HCT116 (cell line): ENCODE results near the gene PGPEP1.

Experiments used
- ATF3 ChIP-seq: IDR thresholded peaks from 2 replicates; pipeline ENCODE4 v1.6.1; 2012
- EZH2phosphoT487 ChIP-seq: fragments of 200-600 bp; IDR thresholded peaks from 2 replicates; pipeline ENCODE4 v1.6.1; 2018; ENCODE audit warnings: antibody characterized with exemption, borderline replicate concordance
- POLR2A ChIP-seq: IDR thresholded peaks from 2 replicates; pipeline ENCODE4 v1.7.0; 2011; ENCODE audit warnings: borderline replicate concordance; ENCODE audit not compliant: insufficient read depth, insufficient read length; ENCODE audit errors: extremely low read depth
- RAD21 ChIP-seq: IDR thresholded peaks from 2 replicates; pipeline ENCODE4 v1.6.1; 2012; ENCODE audit warnings: low read depth, mild to moderate bottlenecking
- ZNF274 ChIP-seq: fragments of 200-500 bp; sonication (Bioruptor generic); IDR thresholded peaks from 2 replicates; pipeline ENCODE4 v1.6.1; 2014; ENCODE audit warnings: mild to moderate bottlenecking, low read depth, low read length, inconsistent platforms
- TF ChIP-seq, protein P1 (sequence below), 3 experiments: fragments of 200-600 bp in 1 of 3; sonication (generic) in 1 of 3; IDR thresholded peaks in 2 of 3; conservative IDR thresholded peaks in 1 of 3; 2 replicates each; pipeline ENCODE4 v1.5.1; 2012 to 2017; ENCODE audit warnings: low read depth in 2 of 3, low read length in 2 of 3, antibody characterized with exemption in 1 of 3, borderline replicate concordance in 1 of 3, control low read depth in 1 of 3, mild to moderate bottlenecking in 1 of 3, mixed read lengths in 1 of 3, mixed run types in 1 of 3, moderate library complexity in 1 of 3; ENCODE audit not compliant: insufficient read depth in 1 of 3
- TF ChIP-seq, protein P2 (sequence below): IDR thresholded peaks from 2 replicates; pipeline ENCODE4 v1.6.1; 2012; ENCODE audit warnings: low read depth

DNA sequence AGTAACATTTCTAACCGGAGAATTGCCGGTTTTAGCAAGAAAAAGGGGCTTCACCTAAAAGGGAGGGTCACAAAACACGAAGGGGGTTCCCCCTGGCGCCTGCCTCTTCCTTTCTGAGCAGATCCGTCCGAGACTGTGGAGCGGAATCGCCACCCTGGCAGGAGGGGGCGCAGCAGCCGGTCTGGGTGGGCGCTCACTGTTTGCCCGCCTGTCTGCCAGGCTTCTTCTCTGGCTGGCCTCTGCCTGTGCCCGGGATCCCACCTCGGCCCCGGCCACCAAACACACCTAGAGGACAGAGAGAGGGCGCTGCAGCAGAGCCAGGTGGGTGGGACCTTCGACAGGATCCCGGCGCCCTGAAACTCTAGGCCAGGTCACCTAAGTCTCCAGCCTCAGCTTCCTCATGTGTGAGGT is 33.1 kb upstream of the PGPEP1 start:
- TF ChIP-seq RAD21 (no peak), POLR2A (no peak), EZH2phosphoT487 (no peak), ATF3 (no peak), ZNF274 (no peak)
- TF ChIP-seq, protein P1, sequence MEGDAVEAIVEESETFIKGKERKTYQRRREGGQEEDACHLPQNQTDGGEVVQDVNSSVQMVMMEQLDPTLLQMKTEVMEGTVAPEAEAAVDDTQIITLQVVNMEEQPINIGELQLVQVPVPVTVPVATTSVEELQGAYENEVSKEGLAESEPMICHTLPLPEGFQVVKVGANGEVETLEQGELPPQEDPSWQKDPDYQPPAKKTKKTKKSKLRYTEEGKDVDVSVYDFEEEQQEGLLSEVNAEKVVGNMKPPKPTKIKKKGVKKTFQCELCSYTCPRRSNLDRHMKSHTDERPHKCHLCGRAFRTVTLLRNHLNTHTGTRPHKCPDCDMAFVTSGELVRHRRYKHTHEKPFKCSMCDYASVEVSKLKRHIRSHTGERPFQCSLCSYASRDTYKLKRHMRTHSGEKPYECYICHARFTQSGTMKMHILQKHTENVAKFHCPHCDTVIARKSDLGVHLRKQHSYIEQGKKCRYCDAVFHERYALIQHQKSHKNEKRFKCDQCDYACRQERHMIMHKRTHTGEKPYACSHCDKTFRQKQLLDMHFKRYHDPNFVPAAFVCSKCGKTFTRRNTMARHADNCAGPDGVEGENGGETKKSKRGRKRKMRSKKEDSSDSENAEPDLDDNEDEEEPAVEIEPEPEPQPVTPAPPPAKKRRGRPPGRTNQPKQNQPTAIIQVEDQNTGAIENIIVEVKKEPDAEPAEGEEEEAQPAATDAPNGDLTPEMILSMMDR (IDR thresholded peaks at IDR 0.05 in 2 of 3, conservative IDR thresholded peaks at IDR 0.05 in 1 of 3; ENCODE audit: borderline replicate concordance in 1 of 3, insufficient read depth in 1 of 3, low read depth in 2 of 3, low read length in 2 of 3) = no peak
- TF ChIP-seq, protein P2, sequence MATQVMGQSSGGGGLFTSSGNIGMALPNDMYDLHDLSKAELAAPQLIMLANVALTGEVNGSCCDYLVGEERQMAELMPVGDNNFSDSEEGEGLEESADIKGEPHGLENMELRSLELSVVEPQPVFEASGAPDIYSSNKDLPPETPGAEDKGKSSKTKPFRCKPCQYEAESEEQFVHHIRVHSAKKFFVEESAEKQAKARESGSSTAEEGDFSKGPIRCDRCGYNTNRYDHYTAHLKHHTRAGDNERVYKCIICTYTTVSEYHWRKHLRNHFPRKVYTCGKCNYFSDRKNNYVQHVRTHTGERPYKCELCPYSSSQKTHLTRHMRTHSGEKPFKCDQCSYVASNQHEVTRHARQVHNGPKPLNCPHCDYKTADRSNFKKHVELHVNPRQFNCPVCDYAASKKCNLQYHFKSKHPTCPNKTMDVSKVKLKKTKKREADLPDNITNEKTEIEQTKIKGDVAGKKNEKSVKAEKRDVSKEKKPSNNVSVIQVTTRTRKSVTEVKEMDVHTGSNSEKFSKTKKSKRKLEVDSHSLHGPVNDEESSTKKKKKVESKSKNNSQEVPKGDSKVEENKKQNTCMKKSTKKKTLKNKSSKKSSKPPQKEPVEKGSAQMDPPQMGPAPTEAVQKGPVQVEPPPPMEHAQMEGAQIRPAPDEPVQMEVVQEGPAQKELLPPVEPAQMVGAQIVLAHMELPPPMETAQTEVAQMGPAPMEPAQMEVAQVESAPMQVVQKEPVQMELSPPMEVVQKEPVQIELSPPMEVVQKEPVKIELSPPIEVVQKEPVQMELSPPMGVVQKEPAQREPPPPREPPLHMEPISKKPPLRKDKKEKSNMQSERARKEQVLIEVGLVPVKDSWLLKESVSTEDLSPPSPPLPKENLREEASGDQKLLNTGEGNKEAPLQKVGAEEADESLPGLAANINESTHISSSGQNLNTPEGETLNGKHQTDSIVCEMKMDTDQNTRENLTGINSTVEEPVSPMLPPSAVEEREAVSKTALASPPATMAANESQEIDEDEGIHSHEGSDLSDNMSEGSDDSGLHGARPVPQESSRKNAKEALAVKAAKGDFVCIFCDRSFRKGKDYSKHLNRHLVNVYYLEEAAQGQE = no peak
